ENCODE measurements around the gene CERK.

Gene CERK

DNA sequence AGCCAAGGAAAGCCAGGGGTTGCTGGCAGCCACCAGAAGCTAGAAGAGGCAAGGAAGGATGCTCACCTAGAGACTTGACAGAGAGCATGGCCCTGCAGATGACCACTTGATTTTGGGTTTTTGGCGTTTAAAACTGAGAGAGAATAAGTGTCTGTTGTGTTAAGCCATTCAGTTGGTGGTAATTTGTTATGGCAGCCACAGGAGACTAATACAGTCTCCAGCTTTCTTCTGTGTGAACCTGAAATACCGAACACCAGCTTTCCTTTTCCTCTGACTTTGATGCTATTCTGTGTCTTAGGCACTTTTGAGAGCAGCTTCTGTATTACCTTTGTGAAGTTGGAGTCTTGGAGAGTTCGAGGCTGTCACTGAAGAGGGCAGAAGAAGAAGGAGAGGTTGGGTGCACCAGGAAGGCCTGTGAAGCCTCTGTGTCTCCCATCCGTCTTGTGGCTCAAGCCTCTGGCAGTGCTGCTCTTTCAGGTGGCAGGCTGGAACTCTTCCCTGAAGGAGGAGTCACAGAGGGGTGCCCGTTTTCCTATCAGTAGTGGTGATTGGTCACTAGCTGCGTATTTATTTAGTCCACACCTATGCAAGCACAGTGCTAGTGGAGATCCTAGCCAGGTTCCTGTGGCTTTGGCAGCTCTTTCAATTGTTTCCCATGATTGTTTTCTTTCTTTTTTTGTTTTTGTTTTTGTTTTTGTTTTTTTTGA is 26.9 kb upstream of the CERK start:
- DNase-seq = no peak

DNA sequence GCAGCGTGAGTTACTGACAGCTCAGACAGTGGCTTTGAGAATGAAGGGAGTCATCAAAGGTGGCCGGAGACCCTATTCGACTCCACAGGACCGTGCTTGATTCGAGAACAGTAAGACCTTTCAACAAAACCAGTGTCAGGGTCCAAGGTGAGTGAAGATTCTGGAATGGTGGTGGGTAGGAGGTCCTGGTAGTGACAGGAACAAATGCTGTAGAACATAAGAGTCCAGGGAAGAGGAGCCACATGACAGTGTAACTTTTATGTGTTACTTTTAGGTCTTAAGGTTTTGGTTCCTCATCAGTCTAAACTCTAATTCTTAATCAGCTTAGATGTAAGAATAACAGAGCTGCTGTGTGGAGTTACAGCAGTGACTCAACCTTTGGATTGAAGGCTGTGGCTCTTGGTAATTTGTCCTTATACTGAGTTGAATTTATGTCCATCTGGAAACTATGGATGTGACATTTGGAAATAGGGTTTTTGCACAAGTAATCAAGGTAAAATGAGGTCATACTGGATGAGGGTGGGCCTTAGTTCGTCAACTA is 26.2 kb upstream of the CERK start:
- no peak for DNase-seq

DNA sequence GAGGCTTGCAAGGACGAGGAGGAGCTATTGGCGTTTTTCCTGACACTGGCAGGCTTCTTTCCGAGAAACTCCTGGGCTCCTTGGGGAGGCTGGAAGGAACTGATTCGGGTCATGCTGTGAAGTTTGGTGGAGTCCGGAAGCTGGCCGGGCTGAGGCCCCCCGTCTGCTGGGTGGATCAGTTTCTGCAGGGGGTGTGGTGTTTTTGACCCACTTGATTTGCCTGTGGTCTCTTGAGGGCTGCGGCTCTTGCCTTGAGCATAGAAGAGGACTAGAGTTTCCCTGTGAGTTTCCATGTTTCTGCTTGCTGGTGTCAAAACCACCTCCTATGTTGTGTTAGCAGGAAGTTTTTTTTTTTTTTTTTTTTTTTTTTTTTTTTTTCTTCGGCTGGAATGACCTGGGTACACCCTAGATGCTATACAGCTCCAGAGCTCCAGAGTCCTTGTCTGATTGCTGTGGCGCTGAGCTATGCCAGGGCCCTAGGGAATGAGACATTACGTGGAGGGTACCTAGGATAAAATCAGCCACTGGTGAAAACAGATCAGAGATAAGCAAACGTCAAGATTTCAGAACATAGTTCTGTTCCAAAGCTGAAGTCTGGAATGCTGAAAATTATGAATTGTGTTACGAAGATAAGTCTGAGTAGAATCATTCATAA is 25.1 kb upstream of the CERK start:
- peak; percentile 58 for DNase-seq

DNA sequence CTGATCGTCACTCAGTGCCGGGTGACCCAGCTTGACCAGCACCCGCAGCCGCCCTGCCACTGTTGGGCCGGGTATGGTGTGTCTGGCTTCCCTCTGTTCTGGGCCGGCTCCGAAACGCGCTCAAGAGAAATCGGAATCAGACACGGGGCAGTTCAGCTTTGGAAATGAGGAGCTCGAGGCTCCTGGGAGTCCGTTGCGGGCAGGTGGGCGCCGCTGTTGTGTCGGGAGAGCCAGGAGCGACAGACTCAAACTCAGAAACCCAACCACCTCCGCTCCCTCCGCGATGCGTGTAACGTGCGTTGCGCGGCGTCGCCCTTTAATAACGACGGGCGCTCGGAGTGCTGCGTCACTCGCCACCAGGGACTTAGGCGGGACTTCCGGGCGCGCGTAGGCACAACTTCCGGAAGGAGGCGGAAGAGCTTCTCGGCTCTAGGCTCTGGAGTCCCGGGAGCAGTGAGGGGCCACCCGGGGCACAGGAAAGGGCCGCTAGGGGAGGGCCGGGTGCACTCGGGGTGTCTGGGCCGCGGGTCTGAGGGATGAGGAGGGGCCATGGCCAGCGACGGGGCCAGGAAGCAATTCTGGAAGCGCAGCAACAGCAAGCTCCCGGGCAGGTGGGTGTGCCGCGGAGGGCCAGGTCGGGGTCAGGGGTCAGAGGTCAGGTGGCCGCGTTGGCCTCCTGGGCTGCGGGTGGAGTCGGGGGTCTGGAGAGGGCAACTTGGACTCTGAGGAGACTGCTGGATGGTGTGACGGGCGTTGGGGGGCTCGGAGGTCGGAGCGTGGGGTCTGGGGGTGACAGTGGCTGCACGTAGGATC is 24.4 kb upstream of the CERK start, which contains the start of gene TBC1D22A:
Gene TBC1D22A, plus strand, starts transcription at position 413 of the 813 bp plus-strand sequence. Its CDS starts 137 bp downstream, at position 550.
- peak; percentile 97 for DNase-seq

- DNase-seq = no peak
Observed at GRCh38 chr22:46761539-46762237, 23.6 kb upstream of the CERK start.

- DNase-seq = no peak
Observed at GRCh38 chr22:46761017-46761416, 23.0 kb upstream of the CERK start.

- peak; percentile 68 for DNase-seq
Observed at GRCh38 chr22:46758867-46759290, 20.8 kb upstream of the CERK start.

DNA sequence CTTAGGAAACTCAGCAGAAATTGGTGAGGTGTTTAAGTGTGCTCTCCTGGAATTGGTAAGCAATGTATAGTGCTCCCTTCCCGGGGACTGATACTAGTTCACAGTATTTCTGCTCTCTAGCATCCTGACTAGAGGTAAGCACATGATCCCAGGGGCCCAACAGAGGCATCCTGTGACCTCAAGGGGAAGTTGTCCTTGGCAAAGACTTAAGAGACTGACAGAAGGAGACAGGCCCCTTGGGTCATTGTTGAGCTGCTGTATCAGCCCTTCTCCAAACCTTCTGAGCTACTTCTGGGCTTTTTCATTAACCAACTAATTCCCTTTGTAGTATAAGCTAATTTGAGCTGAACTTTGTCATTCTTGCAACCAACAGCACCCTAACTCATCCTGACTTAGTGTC is 20.1 kb upstream of the CERK start:
- no peak for DNase-seq

DNA sequence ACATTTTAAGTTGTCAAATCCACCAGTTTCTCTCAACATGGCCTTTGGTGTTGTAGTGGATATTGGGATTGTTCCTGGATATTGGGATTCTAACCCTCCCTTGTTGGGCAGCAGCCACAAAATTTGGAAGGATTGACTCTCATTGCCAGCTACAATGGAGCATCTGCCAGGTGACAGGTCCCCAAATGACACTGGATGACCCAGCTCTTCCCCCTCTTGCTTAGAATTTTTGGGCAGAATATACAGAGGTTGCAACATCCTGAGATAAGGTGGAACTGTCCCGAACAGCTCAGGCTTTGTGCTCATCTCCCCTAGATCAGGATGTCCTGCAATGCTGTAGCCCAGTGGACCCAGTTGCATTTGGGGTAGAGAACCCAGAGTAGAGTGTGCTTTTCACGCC is 19.1 kb upstream of the CERK start:
- no peak for DNase-seq

- no peak for DNase-seq
Observed at GRCh38 chr22:46756097-46756496, 18.0 kb upstream of the CERK start.

DNA sequence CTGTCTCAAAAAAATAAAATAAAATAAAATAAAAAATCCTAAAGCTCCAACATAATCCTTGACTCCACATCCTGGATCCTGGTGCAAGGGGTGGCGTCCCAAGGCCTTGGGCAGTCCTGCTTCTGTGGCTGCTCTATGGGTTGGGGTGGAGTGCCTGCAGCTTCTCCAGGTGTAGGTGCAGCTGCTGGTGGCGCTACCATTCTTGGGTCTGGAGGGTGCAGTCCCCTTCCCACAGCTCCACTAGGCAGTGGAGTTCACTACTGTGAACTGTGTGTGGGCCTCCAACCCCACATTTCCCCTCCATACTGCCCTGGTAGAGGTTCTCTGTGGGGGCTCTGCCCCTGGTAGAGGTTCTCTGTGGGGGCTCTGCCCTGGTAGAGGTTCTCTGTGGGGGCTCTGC is 17.5 kb upstream of the CERK start:
- no peak for DNase-seq

DNA sequence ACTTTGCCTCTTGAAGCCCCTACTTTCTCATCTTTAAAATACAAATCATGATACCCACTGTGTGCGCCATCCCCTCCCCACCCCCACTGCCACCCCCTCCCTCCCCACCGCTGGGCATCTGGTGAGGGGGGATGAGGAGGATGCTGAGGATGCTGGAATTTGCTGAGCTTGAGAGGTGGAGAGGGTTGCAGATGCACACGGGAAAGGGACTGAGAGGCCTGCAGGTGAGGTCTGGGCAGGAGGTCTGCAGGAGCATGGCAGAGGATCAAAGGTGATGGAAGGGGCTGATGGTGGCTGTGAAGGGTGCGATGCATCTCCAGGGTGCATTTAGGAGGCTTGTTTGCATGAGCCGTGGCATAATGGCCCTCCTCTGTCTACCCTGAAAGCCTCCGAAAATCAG is 16.8 kb upstream of the CERK start:
- no peak for DNase-seq

GRCh38 chr22:46754110-46754799 is 16.2 kb upstream of the CERK start:
- DNase-seq = no peak

- no peak for DNase-seq
Observed at GRCh38 chr22:46753761-46754109, 15.7 kb upstream of the CERK start.

DNA sequence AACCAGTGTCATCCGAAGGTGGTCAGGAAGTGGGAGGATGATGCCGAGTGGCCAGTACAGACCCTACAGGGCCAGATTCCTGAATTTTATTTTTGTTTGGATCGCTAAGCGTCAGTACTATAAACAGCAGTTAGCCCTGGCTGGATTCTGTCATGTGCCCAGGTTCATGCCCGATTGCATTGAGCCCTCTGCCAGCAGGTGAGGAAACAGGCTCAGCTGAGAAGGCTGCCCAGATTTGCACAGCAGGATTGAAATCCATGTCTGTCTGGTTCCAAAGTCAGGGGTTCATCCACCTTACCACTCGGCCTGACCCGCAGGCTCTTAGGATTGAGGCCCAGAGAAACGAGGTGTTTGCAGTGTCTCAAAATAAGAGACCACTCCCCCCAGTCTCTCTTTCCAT is 15.3 kb upstream of the CERK start:
- no peak for DNase-seq

GRCh38 chr22:46752988-46753310 is 14.9 kb upstream of the CERK start:
- DNase-seq = no peak

- DNase-seq = no peak
Observed at GRCh38 chr22:46752286-46752987, 14.4 kb upstream of the CERK start.

GRCh38 chr22:46750863-46751443 is 12.9 kb upstream of the CERK start:
- DNase-seq = no peak

DNA sequence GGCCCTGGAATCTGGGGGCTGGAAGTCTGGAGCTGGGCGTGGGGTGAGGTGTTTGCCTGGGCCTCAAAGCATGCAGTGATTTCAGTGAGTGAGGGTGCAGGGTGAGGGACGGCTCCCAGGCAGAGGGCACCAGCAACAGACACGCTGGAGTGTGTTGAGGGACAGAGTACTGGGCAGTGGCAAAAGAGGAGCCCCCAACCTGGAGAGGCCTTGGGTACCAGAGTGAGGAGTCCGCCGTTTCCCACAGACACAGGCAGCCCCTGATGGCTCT is 12.4 kb upstream of the CERK start:
- DNase-seq = no peak

DNA sequence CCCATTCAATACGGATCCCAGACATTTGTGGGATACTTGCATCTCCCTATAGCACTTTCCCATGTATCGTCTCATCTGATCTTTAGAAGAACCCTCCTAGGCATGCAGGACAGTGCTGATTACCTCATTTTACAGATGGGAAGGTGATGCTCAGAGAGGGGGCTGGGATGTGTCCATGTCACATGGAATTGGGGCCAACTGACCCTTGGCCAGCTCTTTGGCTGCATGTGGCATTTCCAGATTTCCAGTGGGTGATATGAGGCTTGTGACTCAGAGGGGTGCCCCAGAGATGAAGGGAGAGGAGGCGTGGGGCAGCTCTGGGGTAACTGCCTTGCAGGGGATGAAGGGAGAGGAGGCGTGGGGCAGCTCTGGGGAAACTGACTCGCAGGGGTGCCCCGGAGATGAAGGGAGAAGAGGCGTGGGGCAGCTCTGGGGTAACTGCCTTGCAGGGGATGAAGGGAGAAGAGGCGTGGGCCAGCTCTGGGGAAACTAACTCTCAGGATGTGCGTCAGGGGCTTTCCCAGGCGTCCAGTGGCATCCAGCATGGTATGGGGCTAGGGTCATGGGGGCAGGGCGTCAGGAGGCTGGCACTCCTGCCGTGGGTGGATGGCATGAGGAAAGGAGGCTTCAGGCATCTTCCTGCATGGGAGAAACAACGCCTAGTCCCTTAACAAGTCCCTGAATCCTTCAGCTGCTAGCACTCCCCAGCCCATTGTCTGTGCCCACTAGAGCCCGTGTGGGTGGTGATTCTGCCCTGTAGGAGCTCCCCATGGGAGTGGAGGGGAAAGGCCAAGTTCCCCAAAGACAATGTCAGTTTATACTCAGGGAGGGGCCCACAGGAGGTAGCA is 11.9 kb upstream of the CERK start:
- DNase-seq = no peak
